ENCODE data around the gene SLBP. TPM values are rescaled to one million over a fixed set of nuclear protein-coding genes. Genes with fewer than 3 reads are reported as not detected.

Gene SLBP
- total RNA-seq, 4 donors from 2014 or later = 36.9 to 59.1 (median 40.8) TPM

DNA sequence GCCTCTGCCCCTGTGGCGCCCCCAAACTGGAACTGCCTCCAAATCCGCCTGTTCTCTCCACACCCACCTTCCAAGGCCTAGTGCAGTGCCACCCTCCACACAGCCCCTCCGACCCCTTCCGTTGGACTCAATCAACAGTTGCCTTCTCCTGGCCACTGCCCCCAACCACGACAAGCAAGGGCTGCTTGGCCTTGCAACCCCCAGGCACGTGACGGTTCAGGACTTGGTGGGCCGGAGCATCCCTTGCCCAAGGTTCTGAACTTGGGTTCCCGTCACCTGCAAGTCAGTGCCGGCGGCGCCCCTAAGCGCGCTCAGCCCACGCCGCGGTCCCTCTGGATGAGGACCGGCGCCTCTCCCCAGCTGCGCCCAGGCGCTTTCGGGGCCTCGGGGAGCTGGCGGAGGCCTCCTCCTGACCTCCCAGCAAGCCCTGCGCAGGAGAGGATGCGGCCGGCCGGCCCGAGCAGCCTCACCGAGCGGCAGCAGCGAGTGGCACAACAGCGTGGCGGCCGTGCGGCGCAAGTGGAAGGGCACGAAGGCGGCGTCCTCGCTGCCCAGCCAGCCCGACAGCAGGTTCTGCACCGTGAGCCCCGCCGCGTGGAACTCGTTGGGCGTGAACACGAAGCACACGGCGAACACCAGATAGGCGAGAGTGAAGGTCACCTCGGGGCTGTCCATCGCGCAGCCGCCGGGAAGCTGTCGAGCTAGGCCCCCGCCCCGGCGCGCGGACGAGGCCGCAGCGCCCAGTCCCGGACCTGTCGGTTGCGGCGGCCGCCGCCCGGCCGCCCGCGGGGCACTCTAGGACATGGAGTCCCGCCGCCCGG lies 8.3 kb upstream of the SLBP start:
- no peak for DNase-seq (ENCODE audit: low spot score in 2 of 2)
- H3K27ac ChIP-seq = peak overlapping the region; percentile 96
- H3K36me3 ChIP-seq = peaks cover 12% of the 10 kb centered on the region
- TF ChIP-seq, protein P1, sequence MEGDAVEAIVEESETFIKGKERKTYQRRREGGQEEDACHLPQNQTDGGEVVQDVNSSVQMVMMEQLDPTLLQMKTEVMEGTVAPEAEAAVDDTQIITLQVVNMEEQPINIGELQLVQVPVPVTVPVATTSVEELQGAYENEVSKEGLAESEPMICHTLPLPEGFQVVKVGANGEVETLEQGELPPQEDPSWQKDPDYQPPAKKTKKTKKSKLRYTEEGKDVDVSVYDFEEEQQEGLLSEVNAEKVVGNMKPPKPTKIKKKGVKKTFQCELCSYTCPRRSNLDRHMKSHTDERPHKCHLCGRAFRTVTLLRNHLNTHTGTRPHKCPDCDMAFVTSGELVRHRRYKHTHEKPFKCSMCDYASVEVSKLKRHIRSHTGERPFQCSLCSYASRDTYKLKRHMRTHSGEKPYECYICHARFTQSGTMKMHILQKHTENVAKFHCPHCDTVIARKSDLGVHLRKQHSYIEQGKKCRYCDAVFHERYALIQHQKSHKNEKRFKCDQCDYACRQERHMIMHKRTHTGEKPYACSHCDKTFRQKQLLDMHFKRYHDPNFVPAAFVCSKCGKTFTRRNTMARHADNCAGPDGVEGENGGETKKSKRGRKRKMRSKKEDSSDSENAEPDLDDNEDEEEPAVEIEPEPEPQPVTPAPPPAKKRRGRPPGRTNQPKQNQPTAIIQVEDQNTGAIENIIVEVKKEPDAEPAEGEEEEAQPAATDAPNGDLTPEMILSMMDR (IDR thresholded peaks at IDR 0.05) = no peak
- TF ChIP-seq POLR2A (IDR thresholded peaks at IDR 0.05) = no peak
- no peak for TF ChIP-seq POLR2AphosphoS5 (IDR thresholded peaks at IDR 0.05)
- TF ChIP-seq EP300 (IDR thresholded peaks at IDR 0.05) = no peak
- H3K4me3 ChIP-seq = peak overlapping the region; percentile 90
- 14% methylated on average over 5 of the region's 79 CpGs for WGBS
- H3K27me3 ChIP-seq = no peaks in the 10 kb centered on the region
- no peaks in the 10 kb centered on the region for H3K9me3 ChIP-seq
- peaks cover 64% of the 10 kb centered on the region for H3K4me1 ChIP-seq

DNA sequence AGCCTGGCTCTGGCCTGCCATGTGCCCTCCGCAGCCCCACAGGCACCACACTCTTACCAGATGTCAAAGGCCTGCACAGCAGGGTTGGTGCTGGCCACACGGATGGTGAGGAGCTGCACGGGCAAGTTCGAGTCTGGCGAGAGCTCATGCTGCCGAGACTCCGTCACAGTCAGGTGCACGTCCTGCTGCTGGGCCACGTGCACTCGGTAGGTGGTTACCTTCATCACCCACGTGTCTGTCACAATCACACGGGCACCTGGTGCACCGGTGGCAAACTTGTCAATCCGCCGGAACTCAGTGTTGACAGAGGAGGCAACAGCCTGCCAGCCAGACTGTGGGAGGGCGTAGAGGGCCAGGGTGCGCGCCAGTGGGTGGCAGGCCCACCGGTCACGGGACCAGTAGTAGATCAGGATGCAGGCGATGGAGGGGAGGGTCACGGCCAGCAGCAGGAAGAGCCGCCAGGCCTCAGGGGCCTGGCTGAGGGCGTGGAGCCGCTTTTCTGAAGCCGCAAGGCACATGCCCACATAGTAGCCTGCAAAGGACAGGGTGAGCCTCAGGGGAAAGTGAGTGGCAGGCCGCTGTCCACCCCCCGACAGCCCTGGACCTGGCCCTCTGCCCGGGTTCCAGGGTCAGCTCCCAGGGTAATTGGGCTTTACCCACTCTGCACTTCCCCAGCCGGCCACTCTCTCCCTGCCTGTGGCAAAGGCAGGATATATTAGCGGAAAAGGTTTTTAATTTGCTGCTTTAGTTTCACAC lies 6.2 kb upstream of the SLBP start:
- WGBS = 68% methylated on average over 24 of the region's 31 CpGs
- H3K27ac ChIP-seq = peak overlapping the region; percentile 34
- TF ChIP-seq EP300 (IDR thresholded peaks at IDR 0.05) (no peak), POLR2A (IDR thresholded peaks at IDR 0.05) (no peak), POLR2AphosphoS5 (IDR thresholded peaks at IDR 0.05) (no peak)
- TF ChIP-seq, protein P1 (IDR thresholded peaks at IDR 0.05) = no peak

DNA sequence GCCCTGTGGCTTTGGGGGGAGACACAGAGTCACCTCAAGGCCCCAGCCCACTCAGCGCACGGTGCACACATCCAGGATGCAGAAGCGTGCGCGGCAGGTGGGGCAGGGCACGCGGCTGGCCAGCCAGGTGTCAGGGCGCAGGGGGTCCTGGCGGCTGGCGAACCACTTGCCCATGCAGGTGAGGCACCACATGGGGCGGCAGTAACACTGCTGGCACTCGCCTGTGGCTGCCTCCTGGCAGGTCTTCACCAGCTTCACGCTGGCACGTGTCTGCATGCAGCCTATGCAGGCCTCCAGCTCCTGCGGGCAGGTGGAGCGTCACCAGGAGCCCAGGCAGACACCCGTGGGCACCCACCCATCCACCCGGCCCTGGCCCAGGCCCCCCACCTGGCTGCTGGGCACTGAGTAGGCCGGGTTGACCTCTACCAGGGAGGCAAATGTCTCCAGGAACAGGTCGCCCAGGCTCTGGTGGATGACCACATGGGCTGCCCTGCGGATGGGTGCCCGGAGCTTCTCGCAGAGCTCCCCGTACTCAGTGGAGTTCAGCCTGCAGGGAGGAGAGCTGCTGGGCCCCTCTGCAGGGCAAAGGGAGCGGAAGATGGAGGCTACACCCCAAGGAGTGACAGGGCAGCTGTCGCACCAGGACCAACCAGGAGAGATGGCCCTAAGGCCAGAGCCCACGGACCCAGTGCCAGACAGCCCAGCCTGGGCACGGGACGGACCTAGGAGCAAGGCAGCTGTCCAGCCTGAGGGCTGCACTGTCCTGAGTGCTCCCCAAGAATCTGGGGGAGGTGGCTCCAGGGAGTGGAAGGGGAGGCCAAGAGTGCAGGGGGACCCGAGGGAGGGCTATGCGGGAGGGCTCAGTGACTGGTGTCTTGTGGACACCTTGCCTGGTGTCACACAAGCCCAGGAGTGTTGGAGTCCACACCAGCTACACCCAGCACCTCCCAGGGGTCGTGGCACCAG lies 5.3 kb upstream of the SLBP start:
- peaks cover 81% of the 10 kb centered on the region for H3K4me1 ChIP-seq

More for the DNA sequence above, 6.2 kb upstream of the SLBP start:
- no peak overlapping the region for H3K4me3 ChIP-seq
- peaks cover 84% of the 10 kb centered on the region for H3K4me1 ChIP-seq
- no peaks in the 10 kb centered on the region for H3K9me3 ChIP-seq
- no peak for DNase-seq (ENCODE audit: low spot score in 2 of 2)
- no peaks in the 10 kb centered on the region for H3K27me3 ChIP-seq
- H3K36me3 ChIP-seq = peaks cover 12% of the 10 kb centered on the region

DNA sequence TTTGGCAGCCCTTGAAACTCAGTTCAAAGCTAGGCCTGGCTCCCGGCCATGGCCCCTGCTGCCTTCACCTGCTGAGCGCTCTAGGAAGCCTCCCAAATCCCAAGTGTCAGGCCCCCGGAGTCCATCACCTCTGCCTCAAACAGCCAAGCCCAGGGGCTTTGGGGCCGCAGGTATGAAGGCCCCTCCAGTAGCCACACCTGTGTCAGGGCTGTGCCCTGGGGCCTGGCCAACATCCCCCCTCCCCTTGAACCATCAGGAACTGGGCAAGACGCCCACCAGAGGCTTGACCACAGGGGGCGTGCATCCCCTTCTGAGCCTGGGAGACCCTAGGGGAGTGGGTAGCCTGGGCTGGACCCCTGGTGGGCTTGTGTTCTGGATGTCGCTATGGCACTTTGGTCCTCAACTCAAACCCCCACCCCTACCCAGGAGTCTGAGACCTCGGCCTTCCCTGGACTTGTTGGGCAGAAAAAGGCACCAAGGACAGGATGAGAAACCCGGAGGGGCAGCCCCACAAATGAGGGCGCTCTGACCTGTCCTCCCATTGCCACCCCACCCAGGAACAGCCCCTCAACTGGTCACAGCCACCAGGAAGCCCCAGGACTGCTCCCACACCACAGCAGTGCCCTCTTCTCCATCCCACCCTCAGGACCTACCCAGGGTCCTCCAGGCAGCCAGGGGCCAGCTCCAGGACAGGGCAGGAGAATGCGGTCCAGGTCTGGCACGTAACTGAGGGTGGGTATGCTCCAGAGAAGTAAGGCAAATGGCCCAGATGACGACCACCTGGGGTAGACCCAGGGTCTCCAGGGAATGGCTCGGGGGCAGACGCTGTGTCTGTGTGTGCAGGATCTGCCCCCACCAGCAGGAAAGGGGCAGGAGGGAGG lies 4.2 kb upstream of the SLBP start:
- 87% methylated on average over 13 of the region's 15 CpGs for WGBS
- Histone ChIP-seq H3K27me3 (no peaks in the 10 kb centered on the region), H3K9me3 (no peaks in the 10 kb centered on the region), H3K4me1 (peaks cover 75% of the 10 kb centered on the region), H3K36me3 (peaks cover 12% of the 10 kb centered on the region), H3K27ac (no peak overlapping the region), H3K4me3 (no peak overlapping the region)
- DNase-seq (ENCODE audit: low spot score in 2 of 2) = no peak
- TF ChIP-seq EP300 (IDR thresholded peaks at IDR 0.05) (no peak), POLR2A (IDR thresholded peaks at IDR 0.05) (no peak), POLR2AphosphoS5 (IDR thresholded peaks at IDR 0.05) (no peak)
- TF ChIP-seq, protein P1 (IDR thresholded peaks at IDR 0.05) = no peak

More for the DNA sequence above, 5.3 kb upstream of the SLBP start:
- WGBS = 81% methylated on average over 5 of the region's 32 CpGs
- Histone ChIP-seq H3K27me3 (no peaks in the 10 kb centered on the region), H3K9me3 (no peaks in the 10 kb centered on the region), H3K27ac (peak overlapping the region; percentile 34), H3K4me3 (no peak overlapping the region), H3K36me3 (peaks cover 12% of the 10 kb centered on the region)
- DNase-seq (ENCODE audit: low spot score in 2 of 2) = no peak
- TF ChIP-seq, protein P1 (IDR thresholded peaks at IDR 0.05) = no peak
- TF ChIP-seq EP300 (IDR thresholded peaks at IDR 0.05) (no peak), POLR2AphosphoS5 (IDR thresholded peaks at IDR 0.05) (no peak), POLR2A (IDR thresholded peaks at IDR 0.05) (no peak)
